GM12865 (cell line): ENCODE measurements around the gene ARHGEF12.

ENCODE experiments used
- DNase-seq: peaks from one replicate; pipeline ENCODE4 v3.0.0; 2010; ENCODE audit warnings: low read depth
- H3K4me3 ChIP-seq: 2 replicates; pipeline ENCODE4 v1.5.1; 2011; ENCODE audit warnings: mild to moderate bottlenecking, low read depth, low read length, control low read depth
- CTCF ChIP-seq: IDR thresholded peaks from 2 replicates; pipeline ENCODE4 v1.5.1; 2011; ENCODE audit warnings: low read length, control low read depth, low read depth, inconsistent platforms; ENCODE audit not compliant: insufficient read depth; ENCODE audit errors: missing control alignments

ARHGEF12 gene

GRCh38 chr11:120522736-120523135 lies 186.5 kb downstream of the ARHGEF12 start:
- no peak overlapping the region for H3K4me3 ChIP-seq
- no peak for DNase-seq
- no peak for TF ChIP-seq CTCF

GRCh38 chr11:120523196-120523595 lies 187.0 kb downstream of the ARHGEF12 start:
- H3K4me3 ChIP-seq: no peak overlapping the region
- DNase-seq: peak; percentile 9
- no peak for TF ChIP-seq CTCF

- DNase-seq: no peak
- H3K4me3 ChIP-seq: no peak overlapping the region
- no peak for TF ChIP-seq CTCF
Observed at GRCh38 chr11:120524536-120525085, 188.4 kb downstream of the ARHGEF12 start.

GRCh38 chr11:120525261-120526171 lies 189.3 kb downstream of the ARHGEF12 start:
- no peak for TF ChIP-seq CTCF
- H3K4me3 ChIP-seq: no peak overlapping the region
- no peak for DNase-seq

- DNase-seq: no peak
- H3K4me3 ChIP-seq: no peak overlapping the region
- no peak for TF ChIP-seq CTCF
Observed at GRCh38 chr11:120526241-120526640, 190.0 kb downstream of the ARHGEF12 start.

GRCh38 chr11:120527111-120527761 lies 191.0 kb downstream of the ARHGEF12 start:
- no peak for DNase-seq
- H3K4me3 ChIP-seq: no peak overlapping the region
- no peak for TF ChIP-seq CTCF
